Uterus (tissue), 2 donors: ENCODE data around the gene HLA-DMA.

ENCODE experiments used
- POLR2A ChIP-seq, 2 donors: fragments of 450-650 bp; IDR thresholded peaks; one replicate each; pipeline ENCODE4 v1.6.1; 2016; ENCODE audit warnings: antibody characterized with exemption in 2 of 2, mild to moderate bottlenecking in 1 of 2, moderate library complexity in 1 of 2
- TF ChIP-seq, protein P1 (sequence below), 4 experiments: fragments of 200-600 bp in 2 of 4; fragments of 450-650 bp in 2 of 4; sonication (generic) in 2 of 4; IDR thresholded peaks; one replicate each; pipeline ENCODE4 v1.5.1; 2016 to 2019; ENCODE audit warnings: antibody characterized with exemption in 4 of 4, mild to moderate bottlenecking in 2 of 4, moderate library complexity in 1 of 4

- TF ChIP-seq POLR2A (IDR thresholded peaks at IDR 0.05): no peak
- TF ChIP-seq, protein P1, sequence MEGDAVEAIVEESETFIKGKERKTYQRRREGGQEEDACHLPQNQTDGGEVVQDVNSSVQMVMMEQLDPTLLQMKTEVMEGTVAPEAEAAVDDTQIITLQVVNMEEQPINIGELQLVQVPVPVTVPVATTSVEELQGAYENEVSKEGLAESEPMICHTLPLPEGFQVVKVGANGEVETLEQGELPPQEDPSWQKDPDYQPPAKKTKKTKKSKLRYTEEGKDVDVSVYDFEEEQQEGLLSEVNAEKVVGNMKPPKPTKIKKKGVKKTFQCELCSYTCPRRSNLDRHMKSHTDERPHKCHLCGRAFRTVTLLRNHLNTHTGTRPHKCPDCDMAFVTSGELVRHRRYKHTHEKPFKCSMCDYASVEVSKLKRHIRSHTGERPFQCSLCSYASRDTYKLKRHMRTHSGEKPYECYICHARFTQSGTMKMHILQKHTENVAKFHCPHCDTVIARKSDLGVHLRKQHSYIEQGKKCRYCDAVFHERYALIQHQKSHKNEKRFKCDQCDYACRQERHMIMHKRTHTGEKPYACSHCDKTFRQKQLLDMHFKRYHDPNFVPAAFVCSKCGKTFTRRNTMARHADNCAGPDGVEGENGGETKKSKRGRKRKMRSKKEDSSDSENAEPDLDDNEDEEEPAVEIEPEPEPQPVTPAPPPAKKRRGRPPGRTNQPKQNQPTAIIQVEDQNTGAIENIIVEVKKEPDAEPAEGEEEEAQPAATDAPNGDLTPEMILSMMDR (IDR thresholded peaks at IDR 0.05): no peak
Measured at GRCh38 chr6:32938494-32938893, 14.4 kb downstream of the HLA-DMA start.
